Posterior vena cava (tissue), 2 donors: Measurements from ENCODE around the gene TMEM59L. TPM values are rescaled to one million over a fixed set of nuclear protein-coding genes. Genes with fewer than 3 reads are reported as not detected.

ENCODE experiments used
- DNase-seq: peaks from one replicate; pipeline ENCODE4 v3.0.0-alpha.2; 2020; ENCODE audit warnings: low spot score
- intact Hi-C, 2 donors: fragments of 100-400 bp; cut with DNase I; formaldehyde crosslinking; loops; one replicate each; pipeline versions ENCODE4 v1.14.1 to v1.14.2; 2022 to 2023
- total RNA-seq, 2 donors: library from RNA; stranded (reverse); fragmentation: NEBNext Ultra II Directional; extraction: Animal tissue kit (Norgen Biotek cat#: 25700); gene quantifications; one replicate each; pipeline ENCODE4 v1.2.1, GENCODE V29; 2021
- donor health status: DM: yes; HTN: yes; CAD: no.
- donor health status: DM: yes; HTN: yes; CAD: no.

TMEM59L gene
- total RNA-seq, 2 donors from 2014 or later = 2.8 to 14.5 TPM

GRCh38 chr19:18649371-18650020, 36.8 kb downstream of the TMEM59L start:
- DNase-seq = peak; percentile 93
- intact Hi-C loops = no loop called here

- DNase-seq = peak; percentile 94
- intact Hi-C loops = no loop called here
Measured at GRCh38 chr19:18650021-18650390, 37.3 kb downstream of the TMEM59L start.

DNA sequence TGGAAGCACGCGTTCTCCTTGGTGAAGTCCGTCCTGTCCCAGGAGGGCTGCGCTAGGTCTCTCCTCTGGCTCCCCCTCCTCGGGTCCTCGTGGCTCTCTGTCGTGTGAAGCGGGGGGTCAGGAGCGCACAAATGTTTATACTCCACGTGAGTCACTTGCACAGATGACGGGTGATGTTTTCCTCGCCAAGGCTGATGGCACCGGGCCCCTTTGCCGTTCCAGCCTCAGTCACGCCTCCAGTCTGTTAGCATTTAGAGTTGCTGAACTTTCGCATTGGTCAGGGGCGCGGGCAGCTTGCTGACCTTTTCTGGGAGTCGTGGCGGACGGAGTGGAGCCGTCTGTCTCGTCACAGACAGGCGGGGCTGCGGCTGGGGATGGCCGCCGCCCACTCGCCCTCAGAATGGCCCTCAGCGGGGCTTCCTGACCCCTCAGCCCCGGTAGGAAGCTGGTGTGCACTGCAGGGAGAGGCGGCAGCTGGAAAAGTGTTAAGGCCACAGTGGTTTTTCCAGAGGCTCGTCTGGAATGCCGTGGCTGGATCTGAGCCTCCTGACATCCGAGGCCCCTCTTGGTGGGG, 37.9 kb downstream of the TMEM59L start:
- intact Hi-C loops = no loop called here
- peak; percentile 98 for DNase-seq

GRCh38 chr19:18651300-18651699, 38.6 kb downstream of the TMEM59L start:
- intact Hi-C loops = no loop called here
- DNase-seq = no peak

DNA sequence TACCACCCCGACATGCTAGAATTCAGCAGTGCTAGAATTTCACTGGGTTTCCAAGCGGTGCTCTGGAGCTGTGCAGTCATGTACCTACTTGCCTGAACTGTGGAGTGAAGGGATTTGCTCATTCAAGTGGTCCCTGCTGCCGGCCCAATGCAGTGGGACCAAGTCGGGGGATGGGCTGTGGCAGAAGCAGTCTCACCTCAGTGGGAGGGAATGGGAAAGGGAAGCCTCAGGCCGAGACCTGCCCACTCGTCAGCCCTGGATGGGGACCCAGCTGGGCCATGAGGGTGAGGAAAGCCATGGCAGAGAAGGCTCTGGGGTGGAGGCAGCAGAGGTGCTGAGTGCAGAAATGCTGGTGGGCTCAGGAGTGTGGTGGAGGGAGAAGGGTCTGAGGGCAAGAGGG, 39.1 kb downstream of the TMEM59L start:
- intact Hi-C loops = no loop called here
- DNase-seq = no peak

DNA sequence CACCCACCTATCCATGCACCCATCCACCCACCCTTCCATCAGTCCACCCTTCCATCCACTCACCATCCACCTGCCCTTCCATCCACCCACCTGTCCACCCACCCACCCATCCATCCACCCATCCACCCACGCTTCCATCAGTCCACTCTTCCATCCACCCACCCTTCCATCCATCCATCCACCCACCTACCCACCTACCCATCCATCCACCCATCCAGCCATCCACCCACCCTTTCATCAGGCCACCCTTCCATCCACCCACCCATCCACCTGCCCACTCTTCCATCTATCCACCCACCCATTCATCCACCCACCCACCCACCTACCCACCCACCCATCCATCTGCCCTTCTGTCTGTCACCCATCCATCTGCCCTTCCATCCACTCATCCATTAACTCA, 41.2 kb downstream of the TMEM59L start:
- intact Hi-C loops = no loop called here

GRCh38 chr19:18654469-18654868, 41.8 kb downstream of the TMEM59L start:
- DNase-seq = no peak
- intact Hi-C loops = no loop called here

More for the DNA sequence above, 41.2 kb downstream of the TMEM59L start:
- DNase-seq = no peak

- intact Hi-C loops = no loop called here
- no peak for DNase-seq
Measured at GRCh38 chr19:18655173-18655844, 42.6 kb downstream of the TMEM59L start.

- DNase-seq = no peak
- intact Hi-C loops = no loop called here
Measured at GRCh38 chr19:18656337-18657086, 43.8 kb downstream of the TMEM59L start.

DNA sequence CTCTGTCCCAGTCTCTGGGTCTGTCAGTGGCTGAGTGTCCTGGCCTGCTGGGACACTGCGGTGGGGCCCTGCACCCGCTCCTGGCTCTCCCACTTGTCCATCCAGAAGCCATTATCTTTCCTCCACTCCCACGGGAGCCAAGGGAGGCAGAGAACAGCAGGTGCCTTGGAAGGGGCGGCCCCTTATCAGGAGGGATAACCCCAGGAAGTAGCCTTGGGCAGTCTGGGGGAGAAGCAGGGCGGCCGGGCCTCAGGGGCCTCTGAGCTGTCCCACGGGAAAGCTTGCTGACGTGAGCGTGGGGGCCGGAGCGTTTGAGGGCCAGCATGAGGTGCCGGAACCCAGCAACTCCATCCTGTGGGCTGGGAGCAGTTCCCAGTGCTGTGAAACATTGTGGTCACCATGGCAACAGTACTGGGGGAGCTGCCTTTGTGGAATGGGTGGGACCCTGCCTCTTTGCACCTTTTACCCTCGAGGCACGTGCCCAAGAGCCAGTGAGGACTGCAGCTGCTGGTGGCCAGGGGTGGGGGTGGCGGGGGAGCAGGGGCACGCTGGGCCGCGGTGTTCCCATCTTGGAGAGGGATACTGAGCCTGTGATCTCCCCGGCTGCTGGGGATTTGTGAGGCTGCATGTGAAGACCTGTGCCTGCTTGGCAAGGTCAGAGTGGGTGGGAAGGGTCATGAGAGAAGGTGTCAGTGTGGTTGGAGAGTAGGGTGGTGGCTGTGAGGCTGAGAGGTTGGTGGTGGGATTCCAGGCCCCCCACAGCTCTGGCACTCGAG, 45.1 kb downstream of the TMEM59L start:
- intact Hi-C loops = no loop called here

DNA sequence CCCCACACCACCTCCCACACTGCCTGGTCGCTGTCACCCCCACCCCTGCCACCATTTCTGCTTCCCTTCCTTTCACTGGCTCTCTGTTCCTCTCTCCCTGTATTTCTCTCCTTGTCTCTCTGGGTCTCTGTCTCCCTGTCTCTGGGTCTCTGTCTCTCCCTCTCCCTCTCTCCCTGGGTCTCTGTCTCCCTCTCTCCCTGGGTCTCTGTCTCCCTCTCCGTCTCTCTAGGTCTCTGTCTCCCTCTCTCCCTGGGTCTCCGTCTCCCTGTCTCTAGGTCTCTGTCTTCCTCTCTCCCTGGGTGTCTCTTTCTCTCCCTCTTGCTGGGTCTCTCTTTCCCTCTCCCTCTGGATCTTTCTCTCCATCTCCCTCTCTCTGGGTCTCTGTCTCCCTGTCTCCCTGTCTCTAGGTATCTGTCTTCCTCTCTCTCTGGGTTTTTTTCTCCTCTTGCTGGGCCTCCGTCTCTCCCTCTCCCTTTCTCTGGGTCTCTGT, 45.7 kb downstream of the TMEM59L start:
- intact Hi-C loops = no loop called here
- DNase-seq = no peak

More for the DNA sequence above, 45.1 kb downstream of the TMEM59L start:
- peak; percentile 95 for DNase-seq

DNA sequence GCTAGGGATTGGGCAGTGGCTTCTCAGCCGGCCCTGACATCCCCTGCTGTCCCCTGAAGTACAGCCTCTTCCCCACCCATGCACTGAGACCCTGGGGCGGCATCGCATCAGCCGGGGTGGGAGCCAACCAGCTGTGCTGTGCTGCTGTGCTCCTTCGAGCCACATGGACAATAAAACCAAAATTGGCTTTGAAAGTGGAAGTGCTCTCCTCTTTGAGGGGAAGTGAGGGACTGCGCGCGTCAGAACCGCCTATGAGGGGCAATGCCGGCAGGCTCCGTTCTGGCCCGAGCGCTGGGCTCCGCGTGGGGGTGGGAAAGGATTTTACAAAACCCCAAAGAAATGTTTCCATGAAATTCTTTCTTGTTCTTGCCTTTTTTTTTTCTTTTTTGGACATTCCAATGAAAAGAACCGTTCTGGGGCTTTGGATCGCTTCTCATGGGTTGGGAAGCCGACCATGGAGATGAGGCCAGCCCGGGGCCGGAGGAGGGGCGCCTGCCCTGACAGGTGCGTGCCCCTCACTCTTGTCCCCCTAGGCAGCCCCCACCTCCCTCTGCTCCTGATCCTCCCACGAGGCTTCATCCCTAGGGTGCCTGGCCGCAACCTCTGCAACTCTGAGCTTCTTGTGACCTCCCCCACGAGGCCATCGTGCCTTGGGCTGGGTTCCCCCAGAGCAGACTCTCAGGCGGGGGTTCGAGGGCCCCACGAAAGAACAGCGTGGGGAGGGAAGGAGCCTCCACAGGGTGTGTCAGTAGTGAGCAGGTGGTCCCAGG, 46.8 kb downstream of the TMEM59L start:
- intact Hi-C loops = loop anchor here in 1 of 2 donors (1.0 kb wide), 1 partner anchor 14 kb away; no protein-coding TSS in a partner anchor
- DNase-seq = peak; percentile 95

- intact Hi-C loops = no loop called here
- peak; percentile 98 for DNase-seq
Measured at GRCh38 chr19:18660051-18660910, 47.6 kb downstream of the TMEM59L start.

DNA sequence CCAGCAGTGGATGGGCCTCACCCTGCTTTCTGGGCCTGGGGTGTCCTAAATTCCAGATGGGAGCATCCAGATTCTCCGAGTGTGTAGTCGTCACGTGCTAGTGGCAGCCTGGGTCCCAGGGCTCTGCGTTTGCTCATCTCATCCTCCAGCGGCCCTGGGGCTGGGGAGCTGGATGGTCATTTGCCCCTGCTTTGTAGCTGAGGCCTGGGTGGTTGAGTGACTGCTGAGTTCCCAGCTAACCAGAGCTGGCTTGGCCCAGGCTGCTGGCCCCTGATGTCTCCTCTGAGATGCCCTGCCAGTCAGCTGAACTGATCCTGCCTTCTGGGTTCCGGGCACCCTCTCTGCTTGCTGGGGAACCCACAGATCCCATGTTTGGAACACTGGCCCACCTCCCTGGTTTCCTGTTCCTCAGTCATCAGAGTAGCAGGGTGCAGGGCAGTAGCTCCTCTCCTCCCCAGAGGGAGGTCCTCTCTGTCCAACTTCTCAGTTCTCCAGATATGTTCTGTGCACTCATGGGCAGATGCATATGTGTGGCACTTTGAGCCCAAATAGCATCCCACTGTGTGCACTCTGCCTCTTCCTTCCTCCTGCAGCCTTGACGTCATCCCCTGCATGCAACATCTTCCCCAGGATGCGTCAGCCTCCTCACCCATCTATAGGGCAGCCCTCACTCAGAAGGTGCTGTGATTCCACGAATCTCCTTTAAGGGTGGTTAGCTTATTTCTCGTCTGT, 48.4 kb downstream of the TMEM59L start:
- intact Hi-C loops = no loop called here
- DNase-seq = no peak

DNA sequence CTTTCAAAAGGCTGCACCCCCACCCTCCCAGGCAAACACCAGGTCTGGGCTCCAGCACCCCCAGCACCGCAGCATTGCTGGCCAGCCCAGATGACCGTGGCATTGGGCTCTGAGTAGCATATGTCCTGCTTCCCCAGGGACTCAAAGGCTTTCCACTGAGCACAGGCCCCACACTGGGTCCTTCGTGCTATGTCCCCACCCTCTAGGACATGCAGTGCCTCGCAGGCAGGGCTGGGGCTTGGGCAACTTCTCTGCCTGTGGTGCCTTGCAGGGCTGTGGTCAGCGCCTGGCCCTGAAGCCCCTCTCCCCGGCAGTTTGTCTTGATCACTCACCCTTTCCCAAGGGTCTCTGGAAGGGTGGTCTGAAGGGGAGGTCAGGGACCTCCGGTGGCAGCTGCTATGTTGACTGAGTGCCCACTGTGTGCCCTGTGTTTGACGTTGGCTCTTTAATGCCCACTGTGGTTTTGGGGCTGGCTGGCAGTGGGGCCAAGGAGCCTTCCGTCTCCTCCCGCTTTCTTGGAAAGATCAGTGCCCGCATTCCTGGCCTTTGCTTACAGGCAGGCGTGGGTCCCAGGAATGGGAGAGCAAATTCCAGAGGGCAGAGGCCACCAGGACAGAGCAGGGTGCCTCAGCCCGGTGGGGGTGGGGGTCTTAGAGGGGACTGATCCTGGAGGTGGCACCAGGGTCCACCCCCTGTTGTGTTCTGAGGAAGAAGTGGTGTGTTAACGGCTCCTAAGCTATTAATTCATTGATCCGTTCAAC, 50.5 kb downstream of the TMEM59L start:
- DNase-seq = no peak
- intact Hi-C loops = no loop called here

DNA sequence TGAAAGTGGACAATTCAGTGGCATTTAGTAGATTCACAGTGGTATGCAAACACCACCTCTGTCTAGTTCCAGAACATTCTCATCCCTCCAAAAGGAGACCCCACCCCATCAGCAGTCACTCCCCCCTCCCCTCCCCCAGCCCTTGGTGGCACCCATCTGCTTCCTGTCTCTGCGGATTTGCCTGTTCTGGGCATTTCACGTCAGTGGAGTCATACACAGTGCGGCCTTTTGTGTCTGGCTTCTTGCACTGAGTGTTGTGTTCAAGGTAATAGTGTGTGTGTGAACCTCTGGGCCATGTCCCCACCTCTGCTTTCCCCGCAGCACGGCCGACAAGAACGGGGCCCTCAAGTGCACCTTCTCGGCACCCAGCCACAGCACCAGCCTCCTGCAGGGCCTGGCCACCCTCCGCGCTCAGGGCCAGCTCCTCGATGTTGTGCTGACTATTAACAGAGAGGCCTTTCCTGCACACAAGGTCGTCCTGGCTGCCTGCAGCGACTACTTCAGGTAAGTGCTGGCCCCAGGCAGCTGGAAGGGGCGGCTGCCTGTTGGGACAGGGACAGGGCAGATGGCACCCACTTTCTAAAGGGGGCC, 51.4 kb downstream of the TMEM59L start:
- peak; percentile 83 for DNase-seq
- intact Hi-C loops = no loop called here
